Peyer's patch (tissue), 4 donors: ENCODE data around the gene LDB3. TPM values are rescaled to one million over a fixed set of nuclear protein-coding genes. Genes with fewer than 3 reads are reported as not detected.

Experiments
- DNase-seq, 3 donors: peaks; one replicate each; pipeline ENCODE4 v3.0.0-alpha.2; 2017 to 2019
- H3K27ac ChIP-seq, 4 donors: fragments of 200-600 bp; sonication (generic); one replicate each; pipeline ENCODE4 v1.5.1; 2016 to 2019
- H3K27me3 ChIP-seq, 2 donors: fragments of 200-600 bp; sonication (generic); one replicate each; pipeline ENCODE4 v1.5.1; 2019
- H3K36me3 ChIP-seq, 3 donors: fragments of 200-600 bp; sonication (generic); one replicate each; pipeline ENCODE4 v1.5.1; 2016 to 2019
- H3K4me1 ChIP-seq, 4 donors: fragments of 200-600 bp; sonication (generic); one replicate each; pipeline ENCODE4 v1.5.1; 2016 to 2019
- H3K4me3 ChIP-seq, 4 donors: fragments of 200-600 bp; sonication (generic); 1 replicate in 3 of 4; 2 replicates in 1 of 4; pipeline ENCODE4 v1.5.1; 2016 to 2019; ENCODE audit warnings: mild to moderate bottlenecking in 1 of 4
- H3K9me3 ChIP-seq, 4 donors: fragments of 200-600 bp; sonication (generic); one replicate each; pipeline ENCODE4 v1.5.1; 2016 to 2019; ENCODE audit warnings: mild to moderate bottlenecking in 1 of 4
- POLR2A ChIP-seq, 2 donors: fragments of 450-650 bp; IDR thresholded peaks; one replicate each; pipeline ENCODE4 v1.5.1; 2017; ENCODE audit warnings: antibody characterized with exemption in 2 of 2, mild to moderate bottlenecking in 2 of 2, moderate library complexity in 2 of 2
- total RNA-seq, 4 donors: library from RNA; depleted of rRNA; stranded (reverse); fragments of >200 nt; gene quantifications; one replicate each; pipeline ENCODE4 v1.1.0, GENCODE V29; 2016
- TF ChIP-seq, protein P1 (sequence below), 6 experiments: fragments of 450-650 bp in 4 of 6; fragments of 200-600 bp in 2 of 6; sonication (generic) in 1 of 6; IDR thresholded peaks; one replicate each; pipeline ENCODE4 v1.5.1; 2017 to 2019; ENCODE audit warnings: antibody characterized with exemption in 6 of 6, mild to moderate bottlenecking in 3 of 6, moderate library complexity in 1 of 6

The LDB3 gene
- total RNA-seq, 4 donors from 2014 or later = 1.3 to 9.1 (median 2.3) TPM

DNA sequence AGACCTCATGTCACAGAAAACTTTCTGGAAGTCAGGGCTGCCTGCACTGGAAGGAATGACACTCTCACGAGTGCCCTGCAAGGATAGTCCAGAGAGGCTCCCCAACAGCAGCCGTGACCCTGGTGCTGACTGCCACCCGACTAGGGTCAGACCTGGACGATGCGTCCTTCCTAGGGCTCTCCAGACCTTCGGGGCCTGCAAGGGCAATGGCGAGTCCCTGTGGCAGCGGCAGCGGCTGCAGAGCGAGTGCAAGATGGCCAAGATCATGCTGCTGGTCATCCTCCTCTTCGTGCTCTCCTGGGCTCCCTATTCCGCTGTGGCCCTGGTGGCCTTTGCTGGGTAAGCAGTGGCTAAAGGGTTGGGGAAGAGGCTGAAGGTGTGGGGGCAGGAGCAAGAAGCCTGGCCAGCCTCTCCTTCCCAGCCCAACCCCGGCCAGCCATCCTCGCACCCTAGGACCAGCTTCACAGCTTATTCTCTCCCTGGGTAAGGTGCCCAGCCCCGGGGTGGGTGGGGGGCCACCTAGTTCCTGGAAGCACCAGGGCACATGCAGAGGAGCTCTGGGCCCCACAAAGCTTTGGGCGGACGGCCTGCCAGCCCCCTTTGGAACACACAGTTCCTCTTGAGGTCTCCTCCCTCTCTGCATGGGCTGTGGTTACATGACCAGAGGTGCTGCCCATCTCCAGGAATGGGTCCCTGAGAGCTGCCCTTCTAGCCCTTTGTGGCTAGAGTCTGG, 8.4 kb upstream of the LDB3 start:
- H3K36me3 ChIP-seq = no peaks in the 10 kb centered on the region
- no peaks in the 10 kb centered on the region for H3K4me1 ChIP-seq
- no peaks in the 10 kb centered on the region for H3K9me3 ChIP-seq
- no peaks in the 10 kb centered on the region for H3K27me3 ChIP-seq
- no peak for TF ChIP-seq POLR2A (IDR thresholded peaks at IDR 0.05)
- TF ChIP-seq, protein P1, sequence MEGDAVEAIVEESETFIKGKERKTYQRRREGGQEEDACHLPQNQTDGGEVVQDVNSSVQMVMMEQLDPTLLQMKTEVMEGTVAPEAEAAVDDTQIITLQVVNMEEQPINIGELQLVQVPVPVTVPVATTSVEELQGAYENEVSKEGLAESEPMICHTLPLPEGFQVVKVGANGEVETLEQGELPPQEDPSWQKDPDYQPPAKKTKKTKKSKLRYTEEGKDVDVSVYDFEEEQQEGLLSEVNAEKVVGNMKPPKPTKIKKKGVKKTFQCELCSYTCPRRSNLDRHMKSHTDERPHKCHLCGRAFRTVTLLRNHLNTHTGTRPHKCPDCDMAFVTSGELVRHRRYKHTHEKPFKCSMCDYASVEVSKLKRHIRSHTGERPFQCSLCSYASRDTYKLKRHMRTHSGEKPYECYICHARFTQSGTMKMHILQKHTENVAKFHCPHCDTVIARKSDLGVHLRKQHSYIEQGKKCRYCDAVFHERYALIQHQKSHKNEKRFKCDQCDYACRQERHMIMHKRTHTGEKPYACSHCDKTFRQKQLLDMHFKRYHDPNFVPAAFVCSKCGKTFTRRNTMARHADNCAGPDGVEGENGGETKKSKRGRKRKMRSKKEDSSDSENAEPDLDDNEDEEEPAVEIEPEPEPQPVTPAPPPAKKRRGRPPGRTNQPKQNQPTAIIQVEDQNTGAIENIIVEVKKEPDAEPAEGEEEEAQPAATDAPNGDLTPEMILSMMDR (IDR thresholded peaks at IDR 0.05) = no peak
- DNase-seq = peak in 1 of 3 donors; percentile 38
- H3K4me3 ChIP-seq = no peak overlapping the region
- no peak overlapping the region for H3K27ac ChIP-seq

DNA sequence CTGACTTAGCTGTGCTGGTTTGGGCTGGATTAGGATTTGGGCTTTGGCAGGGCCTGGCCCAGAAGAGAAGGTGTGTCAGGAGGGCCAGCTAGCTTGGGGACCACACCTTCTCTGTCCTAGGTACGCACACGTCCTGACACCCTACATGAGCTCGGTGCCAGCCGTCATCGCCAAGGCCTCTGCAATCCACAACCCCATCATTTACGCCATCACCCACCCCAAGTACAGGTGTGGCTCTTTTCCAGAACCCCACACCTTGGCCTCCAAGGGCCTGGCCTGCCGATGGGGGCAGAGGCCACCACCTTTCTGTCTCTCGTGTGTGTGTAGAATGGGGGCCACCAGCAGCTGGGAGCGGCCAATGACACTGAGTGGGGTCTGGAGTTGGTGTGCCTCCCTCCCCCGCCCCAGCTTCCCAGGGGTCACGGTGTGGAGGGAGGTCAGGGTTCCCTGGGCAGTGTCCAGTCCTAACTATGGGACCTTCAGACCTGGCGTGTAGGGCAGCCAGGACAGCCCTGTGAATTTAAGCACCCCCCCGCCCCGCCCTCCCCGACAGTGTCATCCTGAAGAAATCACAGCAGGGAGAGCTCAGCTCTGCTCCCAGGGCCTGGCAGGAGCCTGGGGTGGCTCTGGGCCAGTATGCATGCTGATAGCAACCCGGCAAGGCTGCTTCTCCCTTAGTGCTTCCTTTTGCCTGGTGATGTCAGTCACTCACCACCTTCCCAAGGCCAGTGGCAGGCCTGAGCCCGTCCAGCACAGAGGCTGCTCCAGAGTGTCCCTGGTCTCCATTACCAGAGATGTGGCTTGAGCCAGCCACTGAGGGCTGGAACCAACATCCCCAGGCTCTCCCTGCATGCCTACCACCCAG, 6.9 kb upstream of the LDB3 start:
- H3K4me3 ChIP-seq = no peak overlapping the region
- H3K27ac ChIP-seq = no peak overlapping the region
- DNase-seq = peak in 1 of 3 donors; percentile 40
- no peaks in the 10 kb centered on the region for H3K4me1 ChIP-seq
- no peaks in the 10 kb centered on the region for H3K27me3 ChIP-seq
- H3K36me3 ChIP-seq = no peaks in the 10 kb centered on the region
- H3K9me3 ChIP-seq = no peaks in the 10 kb centered on the region
- TF ChIP-seq, protein P1 (IDR thresholded peaks at IDR 0.05) = no peak
- no peak for TF ChIP-seq POLR2A (IDR thresholded peaks at IDR 0.05)

DNA sequence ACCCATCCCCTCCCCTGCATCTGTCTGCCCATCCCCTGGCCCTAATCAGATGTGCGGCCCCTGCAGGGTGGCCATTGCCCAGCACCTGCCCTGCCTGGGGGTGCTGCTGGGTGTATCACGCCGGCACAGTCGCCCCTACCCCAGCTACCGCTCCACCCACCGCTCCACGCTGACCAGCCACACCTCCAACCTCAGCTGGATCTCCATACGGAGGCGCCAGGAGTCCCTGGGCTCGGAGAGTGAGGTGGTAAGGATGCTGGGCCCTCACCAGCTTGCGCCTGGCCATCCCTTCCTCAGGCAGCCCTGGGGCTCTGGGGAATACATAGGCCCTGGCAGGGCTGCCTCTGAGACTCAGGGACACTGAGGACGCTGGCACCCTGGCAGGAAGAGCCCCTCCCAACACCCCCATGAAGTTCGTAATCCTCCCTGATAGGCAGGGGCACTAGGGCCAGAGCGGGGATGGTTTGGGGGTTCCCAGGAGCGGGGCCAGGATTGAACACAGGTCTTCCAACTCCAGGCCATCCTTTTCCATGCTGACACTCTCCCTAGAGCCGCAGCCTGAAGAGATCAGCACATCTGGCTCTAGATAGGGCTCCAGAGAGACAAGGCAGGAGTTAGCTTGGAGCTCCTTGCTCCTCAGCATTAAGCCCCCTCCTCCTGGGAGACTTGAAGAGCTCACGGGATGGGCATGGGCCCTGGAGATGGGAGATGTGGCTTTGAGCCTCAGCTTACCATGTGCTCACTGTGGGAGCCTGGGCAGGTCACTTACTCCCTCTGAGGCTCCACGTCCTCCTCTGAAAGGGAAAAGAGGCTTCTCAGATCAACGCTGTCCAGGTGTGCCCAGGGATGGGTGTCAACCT, 5.9 kb upstream of the LDB3 start:
- Histone ChIP-seq H3K27ac (no peak overlapping the region), H3K27me3 (no peaks in the 10 kb centered on the region), H3K4me1 (no peaks in the 10 kb centered on the region), H3K4me3 (no peak overlapping the region), H3K36me3 (no peaks in the 10 kb centered on the region), H3K9me3 (no peaks in the 10 kb centered on the region)
- TF ChIP-seq, protein P1 (IDR thresholded peaks at IDR 0.05) = no peak
- no peak for TF ChIP-seq POLR2A (IDR thresholded peaks at IDR 0.05)
- DNase-seq = no peak

DNA sequence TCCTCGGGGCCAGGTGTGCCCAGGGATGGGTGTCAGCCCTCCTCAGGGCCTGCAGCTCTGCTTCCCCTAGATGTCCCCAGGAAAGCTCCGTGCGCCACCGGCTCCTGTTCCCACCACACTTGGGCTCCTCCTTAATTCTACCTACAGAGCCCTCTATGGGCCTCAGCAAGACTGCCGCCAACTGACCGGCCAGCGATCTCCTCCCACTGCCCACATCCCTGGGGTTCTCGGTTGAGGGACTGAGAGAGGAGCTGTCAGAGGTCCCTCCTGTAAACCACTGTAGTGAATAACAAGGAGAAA, 5.3 kb upstream of the LDB3 start:
- no peaks in the 10 kb centered on the region for H3K36me3 ChIP-seq
- no peak overlapping the region for H3K27ac ChIP-seq
- H3K4me1 ChIP-seq = no peaks in the 10 kb centered on the region
- H3K27me3 ChIP-seq = no peaks in the 10 kb centered on the region
- no peak for DNase-seq
- H3K4me3 ChIP-seq = no peak overlapping the region
- H3K9me3 ChIP-seq = no peaks in the 10 kb centered on the region
- no peak for TF ChIP-seq POLR2A (IDR thresholded peaks at IDR 0.05)
- TF ChIP-seq, protein P1 (IDR thresholded peaks at IDR 0.05) = no peak

DNA sequence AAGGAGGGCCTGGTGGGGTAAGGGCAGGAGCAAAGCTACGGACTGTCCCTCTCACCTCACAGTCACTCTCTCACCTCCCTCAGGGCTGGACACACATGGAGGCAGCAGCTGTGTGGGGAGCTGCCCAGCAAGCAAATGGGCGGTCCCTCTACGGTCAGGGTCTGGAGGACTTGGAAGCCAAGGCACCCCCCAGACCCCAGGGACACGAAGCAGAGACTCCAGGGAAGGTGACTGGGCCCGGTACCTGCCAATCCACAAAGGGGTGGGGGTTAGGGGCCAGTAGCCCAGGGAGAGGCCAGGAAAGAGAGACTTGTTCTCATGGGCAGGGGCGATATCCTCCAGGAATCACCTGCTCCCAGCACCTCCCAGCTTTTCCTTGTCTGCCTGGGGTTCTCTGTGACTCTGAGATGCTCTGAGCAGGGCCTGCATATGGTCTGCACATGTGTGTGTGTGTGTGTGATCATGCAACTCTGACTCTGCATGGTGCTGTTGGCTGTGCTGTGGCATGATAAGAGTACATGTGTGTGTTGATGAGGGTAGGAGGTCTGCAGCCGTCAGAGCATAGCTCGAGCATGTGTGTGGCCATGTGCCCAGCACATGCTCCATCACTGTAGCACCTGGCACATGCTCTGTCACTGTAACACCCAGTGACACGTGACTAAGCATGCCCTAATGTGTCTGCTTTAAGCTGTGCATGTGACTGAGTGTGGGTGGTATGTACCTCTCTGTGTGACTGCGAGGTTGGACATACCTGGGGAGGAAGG, 4.6 kb upstream of the LDB3 start:
- H3K27me3 ChIP-seq = no peaks in the 10 kb centered on the region
- H3K4me1 ChIP-seq = no peaks in the 10 kb centered on the region
- H3K27ac ChIP-seq = no peak overlapping the region
- no peak for TF ChIP-seq POLR2A (IDR thresholded peaks at IDR 0.05)
- TF ChIP-seq, protein P1 (IDR thresholded peaks at IDR 0.05) = no peak
- no peaks in the 10 kb centered on the region for H3K9me3 ChIP-seq
- H3K4me3 ChIP-seq = no peak overlapping the region
- no peak for DNase-seq
- no peaks in the 10 kb centered on the region for H3K36me3 ChIP-seq
